Mesenteric fat pad (tissue), 1 donor: Measurements from ENCODE around the gene DUSP28. TPM values are rescaled to one million over a fixed set of nuclear protein-coding genes. Genes with fewer than 3 reads are reported as not detected.

Source experiments
- DNase-seq: peaks from one replicate; pipeline ENCODE4 v3.0.0-alpha.2; 2020; ENCODE audit warnings: low spot score
- total RNA-seq: library from RNA; stranded (reverse); fragmentation: NEBNext Ultra II Directional; extraction: Animal tissue kit (Norgen Biotek cat#: 25700); gene quantifications from one replicate; pipeline ENCODE4 v1.2.1, GENCODE V29; 2021
- donor health status: DM: yes; HTN: yes; CAD: no.

Gene DUSP28
- total RNA-seq, 1 donor from 2014 or later: 3.8 TPM

DNA sequence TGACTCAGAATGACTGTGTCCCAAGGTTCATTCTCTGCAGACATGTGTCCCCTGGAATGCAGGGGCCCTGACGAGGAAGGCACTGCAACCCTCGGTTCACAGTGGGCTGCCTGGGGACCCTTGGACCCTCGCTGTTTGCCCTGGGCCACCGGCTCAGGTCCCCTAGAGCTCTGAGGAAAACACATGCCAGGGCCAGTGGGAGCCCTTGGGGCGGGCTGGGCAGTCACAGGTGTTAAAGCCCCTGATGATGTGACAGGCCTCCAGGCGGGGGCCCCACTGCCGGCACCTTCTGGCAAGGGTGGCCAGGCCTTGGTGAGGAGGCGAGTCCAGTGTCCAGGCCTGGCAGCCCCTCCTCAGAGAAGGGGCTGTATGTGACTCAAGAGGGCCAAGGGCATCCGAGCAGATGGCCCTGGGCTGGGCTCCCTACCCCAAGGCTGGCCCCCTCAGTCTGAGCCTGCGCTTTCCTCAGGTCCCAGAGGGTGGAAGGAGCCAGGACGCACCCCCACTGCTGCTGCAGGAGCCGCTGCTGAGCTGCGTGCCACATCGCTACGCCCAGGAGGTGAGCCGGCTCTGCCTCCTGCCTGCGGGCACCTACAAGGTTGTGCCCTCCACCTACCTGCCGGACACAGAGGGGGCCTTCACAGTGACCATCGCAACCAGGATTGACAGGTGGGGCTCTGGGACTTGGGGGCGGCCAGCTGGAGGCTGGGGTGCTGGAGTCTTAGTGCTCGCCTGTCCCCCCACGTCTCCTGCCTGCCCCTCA, 37.4 kb downstream of the DUSP28 start:
- peak; percentile 72 for DNase-seq

- peak; percentile 73 for DNase-seq
These were observed 38.3 kb downstream of the DUSP28 start for GRCh38 chr2:240598311-240598911.

GRCh38 chr2:240599141-240599583, 39.0 kb downstream of the DUSP28 start:
- peak; percentile 59 for DNase-seq

DNA sequence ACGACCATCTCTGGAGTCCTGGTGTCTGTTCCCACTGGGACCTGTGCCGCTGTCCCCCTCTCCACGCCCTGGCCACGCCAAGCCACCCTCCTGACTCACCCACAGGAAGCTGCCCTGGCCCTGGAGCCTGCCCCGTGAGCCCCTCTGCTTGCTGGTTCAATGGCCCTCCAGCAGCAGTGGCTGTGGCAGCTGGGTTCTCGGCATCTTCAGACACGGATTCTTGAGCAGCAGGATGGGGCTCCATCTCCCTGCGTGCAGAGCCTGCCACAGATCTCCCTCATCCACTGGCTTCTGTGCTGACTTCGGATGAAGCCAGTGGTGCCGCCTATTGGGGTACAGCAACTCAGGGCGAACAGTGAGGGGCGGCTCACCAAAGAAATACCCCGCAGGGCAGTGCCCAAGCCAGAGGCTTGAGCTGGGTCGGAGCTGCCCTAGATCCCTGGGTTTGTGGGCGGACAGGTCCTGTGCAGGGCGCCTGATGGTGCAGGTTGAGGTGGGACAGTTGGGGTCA, 40.3 kb downstream of the DUSP28 start:
- peak; percentile 84 for DNase-seq

DNA sequence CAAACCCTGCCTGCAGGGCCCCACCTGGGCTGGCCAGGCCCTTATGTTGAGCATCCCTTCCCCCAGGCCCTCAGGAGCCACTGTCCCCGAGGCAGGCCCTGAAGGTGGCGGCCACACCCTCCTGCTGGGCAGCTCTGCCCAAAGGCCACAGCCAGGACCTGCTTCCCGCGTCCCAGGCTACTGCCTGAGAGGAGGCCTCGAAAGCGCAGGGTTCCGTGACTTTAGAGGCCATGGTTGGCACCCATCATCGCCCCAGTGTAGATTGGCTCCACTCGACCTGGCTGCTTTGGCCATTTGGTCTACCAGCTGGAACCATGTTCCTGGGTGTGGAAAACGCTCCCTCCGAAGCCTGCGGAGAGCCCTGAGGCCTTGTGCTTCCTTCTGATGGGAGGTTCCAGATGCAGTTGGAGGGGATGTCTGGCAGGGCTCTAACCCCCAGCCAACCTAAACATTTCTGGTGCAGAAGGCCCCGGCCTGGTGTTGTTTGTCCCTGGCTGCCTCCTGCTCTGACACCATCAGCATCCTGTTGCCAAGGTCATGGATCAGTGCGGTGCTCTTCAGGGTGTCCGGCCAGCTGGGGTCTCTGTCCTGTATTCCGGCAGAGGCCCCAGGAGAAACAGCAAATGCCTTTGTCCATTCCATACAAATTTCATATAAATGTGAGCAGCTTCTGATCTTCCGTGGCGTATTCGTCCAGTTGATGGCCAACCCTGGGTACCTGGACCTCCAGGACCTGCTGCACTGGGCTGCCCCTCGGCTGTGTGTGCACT, 41.1 kb downstream of the DUSP28 start:
- peak; percentile 89 for DNase-seq

DNA sequence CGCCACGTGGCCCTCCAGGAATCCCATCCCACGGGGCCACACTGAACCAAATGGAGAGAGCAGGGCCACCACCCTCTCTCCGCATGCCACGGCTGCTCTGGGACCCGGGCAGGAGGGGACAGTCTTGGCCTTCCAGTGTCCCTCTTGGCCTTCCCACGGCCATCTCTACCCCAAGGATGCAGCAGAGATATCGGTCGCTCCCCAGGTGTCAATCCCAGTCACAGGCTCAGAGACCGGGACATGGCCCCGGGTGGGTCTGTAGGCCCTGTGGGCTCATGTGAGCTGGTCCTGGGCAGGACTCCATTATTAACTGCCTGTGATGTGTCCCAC, 41.6 kb downstream of the DUSP28 start:
- peak; percentile 84 for DNase-seq

GRCh38 chr2:240602266-240603050, 42.3 kb downstream of the DUSP28 start:
- DNase-seq: peak; percentile 76

DNA sequence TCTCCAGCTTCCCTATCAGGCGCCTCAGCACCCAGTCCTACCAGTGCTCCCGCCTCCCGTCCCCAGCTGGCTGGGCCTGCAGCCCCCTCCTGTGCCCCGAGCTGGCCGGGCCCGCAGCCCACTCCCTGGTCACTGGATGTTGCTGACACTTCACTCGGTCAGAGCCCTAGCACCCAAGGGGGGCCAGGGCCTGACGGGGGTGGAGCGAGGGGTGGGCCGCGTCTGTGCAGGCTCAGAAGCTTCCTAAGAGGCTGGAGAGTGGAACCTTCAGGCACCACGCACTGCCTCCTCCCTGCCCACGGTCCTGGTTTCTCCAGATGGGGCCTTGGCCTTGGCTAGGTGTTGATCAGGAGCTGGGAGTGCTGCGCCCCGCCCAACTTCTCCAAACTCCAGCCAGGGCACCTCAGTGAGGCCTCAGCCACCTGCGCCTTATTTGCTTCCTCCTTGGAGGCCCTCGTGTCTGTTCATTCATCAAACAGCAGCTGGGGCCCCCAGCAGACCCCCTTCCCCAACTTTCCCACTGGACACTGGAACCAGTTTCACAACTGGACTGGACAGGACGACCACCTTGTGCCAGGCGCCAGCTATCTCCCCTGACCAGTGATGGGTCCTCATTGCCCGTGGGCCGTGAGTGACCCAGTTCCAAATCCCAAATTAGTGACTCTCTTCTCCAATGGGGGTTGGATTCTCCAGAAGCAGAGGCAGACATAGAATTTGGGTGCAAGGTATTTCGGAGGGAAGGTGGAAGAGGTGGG, 43.1 kb downstream of the DUSP28 start:
- peak; percentile 87 for DNase-seq

DNA sequence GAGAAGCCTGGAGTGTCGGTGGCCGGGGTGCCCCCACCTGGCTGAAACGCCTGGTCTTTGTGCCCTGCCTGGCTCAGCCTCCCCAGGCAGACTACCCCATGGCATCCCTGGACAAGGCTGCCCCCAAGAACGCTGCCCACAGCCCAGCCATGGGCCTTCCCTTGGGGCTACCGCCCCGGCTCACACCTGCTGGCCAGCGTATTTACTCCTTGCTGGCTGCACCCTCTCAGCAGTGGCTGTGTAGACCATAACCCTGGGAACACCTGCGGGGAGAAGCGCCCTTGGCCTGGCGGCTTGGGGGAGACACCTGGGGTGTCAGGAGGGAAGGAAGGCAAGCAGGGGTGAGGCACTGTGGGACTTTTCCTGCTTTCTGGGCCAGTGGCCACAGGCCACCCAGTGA, 43.7 kb downstream of the DUSP28 start:
- DNase-seq: peak; percentile 85

- peak; percentile 90 for DNase-seq
These were observed 44.3 kb downstream of the DUSP28 start for GRCh38 chr2:240604291-240604938.

- DNase-seq: peak; percentile 87
These were observed 45.0 kb downstream of the DUSP28 start for GRCh38 chr2:240604939-240605716.

DNA sequence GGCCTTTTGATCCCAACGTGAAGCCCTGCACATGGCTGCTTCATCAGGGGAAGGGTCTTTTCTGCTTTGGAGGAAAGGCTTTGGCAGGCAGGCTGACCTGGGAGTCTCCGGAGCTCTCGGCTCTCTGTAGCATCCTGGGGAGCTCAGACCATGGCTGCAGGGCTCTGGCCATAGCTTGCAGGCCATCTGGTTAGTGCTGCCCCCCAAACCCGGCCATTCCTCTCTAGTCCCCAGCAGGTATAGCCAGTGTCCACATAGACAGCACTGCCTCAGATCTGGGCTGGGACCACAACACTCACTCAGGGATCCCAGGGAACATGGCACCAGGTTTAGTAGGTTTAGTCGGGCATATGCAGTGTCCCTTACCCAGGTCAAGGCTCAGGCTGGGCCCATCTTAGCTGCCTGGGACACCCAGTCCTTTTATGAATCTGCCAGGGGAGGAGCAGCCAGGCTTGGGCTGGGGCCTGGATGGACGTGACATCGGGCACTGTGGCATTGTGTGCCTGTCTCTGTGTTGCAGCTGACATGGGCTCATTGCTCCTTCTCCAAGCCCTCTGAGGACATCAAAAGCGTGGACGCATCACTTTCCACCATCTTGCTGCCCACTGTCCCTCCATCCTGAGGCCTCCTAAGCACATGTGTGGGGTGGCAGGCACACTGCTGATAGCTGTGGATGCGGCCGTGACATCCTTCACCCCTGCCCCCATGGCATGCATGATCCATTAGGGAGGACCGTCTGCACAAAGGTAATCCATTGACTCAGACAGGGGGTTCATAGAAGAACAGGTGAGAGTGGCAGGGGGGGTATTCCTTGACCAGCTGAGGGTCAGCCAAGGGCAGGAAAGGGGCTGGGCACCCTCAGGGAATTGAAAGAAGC, 45.9 kb downstream of the DUSP28 start:
- DNase-seq: peak; percentile 75

GRCh38 chr2:240611601-240612210, 51.5 kb downstream of the DUSP28 start:
- DNase-seq: peak; percentile 5
